H1 (cell line): ENCODE measurements around the gene CAPZB. TPM values are rescaled to one million over a fixed set of nuclear protein-coding genes. Genes with fewer than 3 reads are reported as not detected.

ENCODE experiments used
- SIRT6 ChIP-seq: IDR thresholded peaks from one replicate; pipeline ENCODE4 v1.7.1; 2012; ENCODE audit warnings: low read length, inconsistent platforms
- polyA plus RNA-seq, 7 experiments: library from polyadenylated mRNA; depleted of rRNA in 3 of 7; stranded (reverse) in 5 of 7; unstranded in 2 of 7; fragments of >200 nt in 5 of 7; fragments of 200-250 nt in 2 of 7; gene quantifications; 1 replicate in 5 of 7; 2 replicates in 1 of 7; 4 replicates in 1 of 7; pipeline versions ENCODE4 v1.2.1 to v1.2.3, GENCODE V29; 2011 to 2013; ENCODE audit warnings: missing spikeins in 2 of 7, mixed read lengths in 2 of 7
- total RNA-seq: library from RNA; stranded (reverse); fragmentation: NEBNext Ultra II Directional; extraction: Animal tissue kit (Norgen Biotek cat#: 25700); gene quantifications from 2 replicates; pipeline ENCODE4 v1.2.1, GENCODE V29; 2021

Gene CAPZB
- total and polyA plus RNA-seq, 2 of the 8 experiments (the other 6 are each of a cell fraction or from before 2014, with no cell fraction given), result 162 to 371 TPM

GRCh38 chr1:19514391-19514831 lies 29.1 kb upstream of the CAPZB start (continued):
- no peak for TF ChIP-seq SIRT6
